ENCODE data around the gene PES1.

DNA sequence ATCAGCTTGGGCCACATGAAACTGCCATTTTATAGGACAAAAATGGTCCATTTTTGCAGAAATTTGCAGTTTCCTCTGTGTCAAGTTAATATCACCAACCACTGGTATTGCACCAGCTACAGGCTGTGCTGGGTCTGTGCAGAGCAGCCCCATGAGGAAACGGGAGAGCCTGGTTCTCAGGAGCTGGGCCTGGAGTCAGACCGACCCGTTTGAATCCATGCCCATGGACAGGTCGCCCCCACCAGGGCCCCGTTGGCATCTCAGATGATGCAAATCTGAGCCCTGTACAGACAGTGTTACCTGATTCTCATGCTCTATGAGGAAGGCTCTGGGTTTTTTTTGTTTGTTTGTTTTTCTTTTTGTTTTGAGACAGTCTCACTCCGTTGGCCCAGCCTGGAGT, 35.3 kb downstream of the PES1 start:
- TF ChIP-seq CTCF (IDR thresholded peaks at IDR 0.05) (no peak), POLR2A (IDR thresholded peaks at IDR 0.05) (no peak)

All from testis (tissue), 2 donors.